ENCODE data around the gene PIAS1.
"Not testable (repeated sequence)": the region's sequence is repeated elsewhere in the genome, so short reads cannot be mapped to it uniquely, and the experiment has no call there.

Gene PIAS1

DNA sequence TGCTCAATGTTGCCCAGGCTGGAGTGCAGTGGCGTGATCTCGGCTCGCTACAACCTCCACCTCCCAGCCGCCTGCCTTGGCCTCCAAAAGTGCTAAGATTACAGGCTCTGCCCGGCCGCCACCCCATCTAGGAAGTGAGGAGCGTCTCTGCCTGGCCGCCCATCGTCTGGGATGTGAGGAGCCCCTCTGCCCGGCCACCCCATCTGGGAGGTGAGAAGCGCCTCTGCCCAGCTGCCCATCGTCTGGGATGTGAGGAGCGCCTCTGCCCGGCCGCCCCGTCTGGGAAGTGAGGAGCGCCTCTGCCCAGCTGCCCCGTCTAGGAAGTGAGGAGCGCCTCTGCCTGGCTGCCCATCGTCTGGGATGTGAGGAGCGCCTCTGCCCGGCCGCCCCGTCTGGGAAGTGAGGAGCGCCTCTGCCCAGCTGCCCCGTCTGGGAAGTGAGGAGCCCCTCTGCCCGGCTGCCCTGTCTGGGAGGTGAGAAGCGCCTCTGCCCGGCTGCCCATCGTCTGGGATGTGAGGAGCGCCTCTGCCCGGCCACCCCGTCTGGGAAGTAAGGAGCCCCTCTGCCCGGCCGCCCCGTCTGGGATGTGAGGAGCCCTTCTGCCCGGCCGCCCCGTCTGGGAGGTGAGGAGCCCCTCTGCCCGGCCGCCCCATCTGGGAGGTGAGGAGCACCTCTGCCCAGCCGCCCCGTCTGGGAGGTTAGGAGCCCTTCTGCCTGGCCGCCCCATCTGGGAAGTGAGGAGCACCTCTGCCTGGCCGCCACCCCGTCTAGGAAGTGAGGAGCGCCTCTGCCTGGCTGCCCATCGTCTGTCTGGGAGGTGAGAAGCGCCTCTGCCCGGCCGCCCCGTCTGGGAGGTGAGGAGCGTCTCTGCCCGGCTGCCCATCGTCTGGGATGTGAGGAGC, 167.7 kb downstream of the PIAS1 start:
- not testable (repeated sequence) for DNase-seq

DNA sequence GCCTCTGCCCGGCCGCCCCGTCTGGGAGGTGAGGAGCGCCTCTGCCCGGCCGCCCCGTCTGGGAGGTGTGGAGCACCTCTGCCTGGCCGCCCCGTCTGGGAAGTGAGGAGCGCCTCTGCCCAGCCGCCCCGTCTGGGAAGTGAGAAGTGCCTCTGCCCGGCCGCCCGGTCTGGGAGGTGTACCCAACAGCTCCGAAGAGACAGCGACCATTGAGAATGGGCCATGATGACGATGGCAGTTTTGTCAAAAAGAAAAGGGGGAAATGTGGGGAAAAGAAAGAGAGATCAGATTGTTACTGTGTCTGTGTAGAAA, 168.3 kb downstream of the PIAS1 start:
- not testable (repeated sequence) for DNase-seq

DNA sequence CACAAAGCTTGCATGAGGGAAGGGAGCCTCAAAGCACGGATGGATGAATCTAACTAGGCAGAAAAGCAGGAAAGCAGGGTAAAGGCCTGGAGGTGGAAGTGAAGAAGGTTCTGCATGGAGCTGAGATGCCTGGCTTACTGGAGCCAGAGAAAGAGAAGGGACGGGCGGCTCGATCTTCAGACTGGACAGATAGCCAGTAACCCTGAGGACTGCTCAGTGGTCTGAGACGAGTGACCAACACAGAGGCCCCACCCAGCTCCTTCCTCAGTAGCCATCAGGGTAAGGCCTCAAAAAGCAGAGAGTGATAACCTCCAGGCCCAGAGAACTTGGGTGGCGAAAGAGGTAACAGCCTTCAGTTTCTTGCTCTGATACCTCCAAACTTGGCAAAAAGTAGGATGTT, 169.1 kb downstream of the PIAS1 start:
- no peak for DNase-seq

DNA sequence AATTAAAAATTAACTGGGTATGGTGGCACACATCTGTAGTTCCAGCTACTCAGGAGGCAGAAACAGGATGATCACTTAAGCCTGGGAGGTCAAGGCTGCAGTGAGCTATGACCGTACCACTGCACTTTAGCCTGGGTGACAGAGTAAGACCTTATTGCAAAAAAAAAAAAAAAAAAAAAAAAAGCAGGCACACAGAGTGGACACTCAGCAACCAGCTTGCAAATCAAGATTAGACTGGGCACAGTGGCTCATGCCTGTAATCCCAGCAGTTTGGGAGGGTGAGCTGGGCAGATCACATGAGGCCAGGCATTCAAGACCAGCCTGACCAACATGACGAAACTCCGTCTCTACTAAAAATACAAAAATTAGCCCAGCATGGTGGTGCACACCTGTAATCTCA, 170.0 kb downstream of the PIAS1 start:
- DNase-seq = no peak

DNA sequence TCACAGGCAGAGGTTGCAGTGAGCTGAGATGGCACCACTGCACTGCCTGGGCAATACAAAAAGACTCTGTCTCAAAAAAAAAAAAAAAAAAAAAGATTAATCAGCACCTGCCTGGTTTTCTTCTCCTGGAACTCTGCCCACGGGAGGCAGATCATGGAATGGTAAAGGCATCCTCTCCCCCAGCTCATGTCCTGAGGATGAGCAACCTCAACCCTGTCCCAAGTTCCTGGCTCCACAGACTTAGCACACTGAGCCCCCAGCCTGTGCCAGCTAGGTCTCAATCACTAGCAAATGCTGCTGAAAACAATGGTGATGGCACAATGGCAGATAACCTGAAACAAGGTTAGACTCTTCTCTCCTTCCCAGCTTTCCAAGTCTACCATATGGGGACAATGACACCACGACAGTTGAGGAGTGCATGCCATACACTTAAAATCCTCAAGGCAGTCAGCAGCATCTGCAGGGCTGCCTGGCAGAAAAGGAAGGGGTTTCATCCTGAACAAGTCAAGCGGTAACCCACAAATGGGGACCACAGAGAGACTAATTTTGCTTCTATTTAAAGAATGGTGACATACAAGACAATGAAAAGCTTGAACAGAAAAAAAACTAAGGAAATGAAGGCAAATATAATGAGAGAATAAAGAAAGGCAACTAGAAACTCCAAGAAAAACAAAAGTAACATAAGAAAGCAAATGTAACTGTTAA, 170.6 kb downstream of the PIAS1 start:
- no peak for DNase-seq

DNA sequence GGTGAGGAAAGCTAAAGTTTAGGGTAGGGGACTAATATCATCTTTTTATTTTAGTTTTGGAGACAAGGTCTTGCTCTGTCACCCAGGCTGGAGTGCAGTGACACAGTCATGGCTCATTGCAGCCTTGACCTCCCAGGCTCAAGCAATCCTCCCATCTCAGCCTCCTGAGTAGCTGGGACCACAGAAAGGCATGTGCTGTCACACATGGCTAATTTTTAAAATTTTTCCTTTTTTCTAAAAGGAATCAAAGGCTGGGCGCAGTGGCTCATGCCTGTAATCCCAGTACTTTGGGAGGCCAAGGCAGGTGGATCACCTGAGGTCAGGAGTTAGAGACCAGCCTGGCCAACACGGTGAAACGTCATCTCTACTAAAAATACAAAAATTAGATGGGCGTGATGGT, 171.3 kb downstream of the PIAS1 start:
- DNase-seq = not testable (repeated sequence)

DNA sequence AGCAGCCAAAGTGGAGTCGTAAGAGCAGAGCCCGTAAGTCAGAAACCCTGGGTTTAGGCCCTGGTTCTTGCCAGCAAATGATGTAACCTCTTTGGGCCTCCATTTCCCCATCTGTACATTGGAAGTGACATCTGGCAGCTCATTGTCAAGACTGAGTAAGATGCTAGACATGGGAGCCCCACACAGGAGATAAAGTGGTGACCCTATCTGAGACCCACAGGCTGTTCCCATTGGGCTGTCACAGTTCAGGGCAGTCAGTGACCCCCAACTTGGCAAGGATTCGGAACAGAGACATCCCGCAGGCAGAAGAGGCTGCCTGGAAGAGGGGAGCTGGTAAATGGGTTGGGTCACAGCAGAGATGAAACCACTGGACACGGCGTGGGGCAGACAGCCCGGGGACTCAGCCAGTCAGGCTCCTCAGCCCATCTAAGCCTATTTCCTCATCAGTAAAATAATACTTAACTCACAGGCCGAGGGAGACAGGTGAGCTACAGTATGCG, 173.6 kb downstream of the PIAS1 start:
- DNase-seq = no peak

DNA sequence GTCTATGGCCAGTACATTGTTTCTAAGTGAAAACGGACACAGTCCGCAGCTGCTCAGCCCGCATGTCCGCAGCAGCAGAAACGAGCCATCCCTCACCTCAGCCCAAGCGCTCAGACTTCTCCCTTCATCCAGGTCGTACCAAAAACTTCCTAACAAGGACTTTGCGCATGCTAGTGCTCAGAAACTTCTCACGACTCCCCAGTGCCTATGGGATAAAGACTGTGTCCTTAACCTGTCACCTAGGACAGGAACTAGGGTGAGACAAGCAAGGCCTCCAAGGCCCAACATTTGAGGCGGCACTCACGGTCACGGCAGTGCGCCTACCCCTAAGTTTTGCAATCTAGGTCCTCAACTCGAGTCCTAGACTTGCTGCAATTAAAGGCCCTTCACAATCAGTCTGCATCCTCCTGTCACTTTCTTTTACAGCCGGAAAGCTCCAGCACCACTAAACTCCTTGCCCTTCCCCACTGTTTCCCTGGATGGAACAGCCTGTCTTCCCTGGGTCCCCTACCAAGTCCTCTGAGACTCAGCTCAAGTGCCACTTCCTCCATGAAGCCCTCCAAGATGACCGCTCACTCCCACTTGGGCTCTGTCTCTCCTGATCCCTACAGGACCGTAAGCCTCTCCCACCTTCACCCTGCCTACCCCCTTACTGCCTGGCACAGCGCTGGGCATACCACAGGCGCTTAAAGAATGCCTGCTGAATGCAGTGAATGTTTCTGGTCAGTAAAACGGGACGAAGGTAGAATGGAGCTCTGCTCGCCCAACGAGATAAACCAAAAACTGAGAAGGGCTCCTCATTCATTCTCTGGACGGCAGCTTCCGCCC, 174.2 kb downstream of the PIAS1 start:
- peak; percentile 10 for DNase-seq

DNA sequence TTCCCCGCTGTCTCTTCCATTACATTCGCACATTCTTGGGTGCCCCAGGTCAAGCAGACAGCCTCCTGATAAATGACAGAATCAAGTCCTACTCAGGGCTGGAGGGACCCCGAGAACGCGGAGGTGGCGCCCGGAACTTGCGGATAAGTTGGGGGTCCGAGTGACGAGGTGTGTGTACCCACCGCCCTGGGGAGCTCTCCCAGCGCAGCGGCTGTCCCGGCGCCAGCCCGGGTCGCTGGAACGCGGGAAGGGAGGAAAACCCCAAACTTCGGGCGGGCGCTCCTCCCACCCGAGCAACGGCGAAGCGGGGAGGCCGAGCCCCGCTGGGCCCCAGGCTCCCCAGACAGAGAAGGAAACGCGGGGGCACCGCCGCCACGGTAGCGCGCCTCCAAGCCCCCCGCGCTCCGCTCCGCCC, 174.9 kb downstream of the PIAS1 start:
- DNase-seq = peak; percentile 10

DNA sequence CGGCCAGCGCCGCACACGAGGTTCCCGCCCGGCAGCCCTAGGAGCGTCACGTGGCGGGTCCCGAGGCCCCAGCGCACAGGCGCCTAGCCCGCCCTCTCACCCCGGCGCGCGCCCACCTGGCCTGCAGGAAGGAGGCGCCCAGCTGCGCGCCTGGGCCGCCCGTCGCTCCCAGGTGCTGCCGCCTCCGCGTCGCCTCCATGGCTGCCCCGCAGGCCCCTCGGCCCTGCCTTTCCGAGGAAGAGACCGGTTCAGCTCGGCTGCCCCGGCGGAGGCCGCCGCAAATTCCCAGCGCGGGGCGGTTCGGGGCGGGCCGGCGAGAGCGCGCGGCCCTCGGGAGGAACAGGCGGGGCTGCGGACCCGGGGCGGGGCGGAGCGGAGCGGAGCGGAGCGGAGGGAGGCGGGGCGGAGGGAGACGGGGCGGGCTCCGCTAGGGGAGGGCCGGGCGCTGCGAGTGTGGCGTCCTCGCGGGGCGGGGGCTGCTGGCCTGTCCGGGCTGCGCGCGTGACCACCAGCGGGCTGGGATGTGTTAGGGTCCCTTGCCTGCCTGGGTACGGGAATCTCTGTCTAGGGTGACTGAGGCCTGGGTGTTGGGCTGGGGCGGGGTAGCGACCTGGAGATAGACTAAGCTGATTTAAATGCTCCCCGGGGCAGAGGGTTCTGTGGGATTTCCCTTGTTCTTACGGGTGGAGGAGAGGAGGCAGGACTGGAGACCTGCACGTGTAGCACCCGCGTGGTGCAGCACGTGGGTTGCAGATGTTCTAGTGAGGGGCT, 175.5 kb downstream of the PIAS1 start, which contains the start of gene CLN6:
CLN6 (minus strand) TSS at position 343 of the 771 bp plus-strand sequence; CDS start at position 199, 144 bp downstream.
- peak; percentile 82 for DNase-seq

DNA sequence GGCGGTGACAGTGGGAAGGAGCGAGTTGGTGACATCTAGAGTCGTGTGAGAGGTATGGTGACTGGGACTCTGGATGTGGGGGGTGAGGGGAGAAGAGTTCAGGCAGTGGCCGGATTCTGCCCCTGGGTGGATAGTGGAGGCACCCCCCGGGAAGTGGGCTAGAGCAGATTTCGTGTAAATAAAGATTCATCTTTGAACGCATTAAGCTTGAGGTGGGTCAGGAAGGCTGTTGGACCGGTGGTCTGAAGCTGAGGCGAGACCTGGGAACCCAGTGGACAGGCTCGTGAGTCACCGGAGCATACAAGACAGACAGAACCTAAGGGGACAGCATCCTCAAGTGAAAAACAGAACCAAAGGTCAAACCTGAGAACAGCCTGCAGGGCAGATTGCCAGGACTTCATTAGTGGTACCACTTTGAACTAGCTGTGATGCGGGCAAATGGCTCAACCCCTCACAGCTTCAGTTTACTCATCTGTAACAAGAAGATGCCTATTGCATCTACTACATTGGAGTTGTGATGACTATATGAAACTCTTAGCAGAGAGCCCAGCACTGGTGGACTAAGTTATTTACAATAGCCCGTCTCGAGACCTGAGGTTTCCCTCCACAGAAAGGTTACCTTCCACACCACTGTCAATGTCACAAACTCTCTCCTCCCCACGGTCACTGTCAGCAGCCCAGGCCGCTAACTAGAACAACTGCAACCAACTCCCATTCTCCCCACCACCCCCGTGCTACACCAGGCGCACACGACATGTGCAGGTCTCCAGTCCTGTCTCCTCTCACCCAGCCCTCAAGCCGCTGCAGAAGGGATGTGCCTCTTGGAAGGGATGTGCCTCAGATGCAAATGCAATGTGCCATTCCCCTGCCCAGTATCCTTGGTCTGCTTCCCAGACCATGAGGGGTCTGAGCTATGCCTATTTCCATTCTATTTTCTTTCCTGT, 176.3 kb downstream of the PIAS1 start:
- DNase-seq = peak; percentile 19

DNA sequence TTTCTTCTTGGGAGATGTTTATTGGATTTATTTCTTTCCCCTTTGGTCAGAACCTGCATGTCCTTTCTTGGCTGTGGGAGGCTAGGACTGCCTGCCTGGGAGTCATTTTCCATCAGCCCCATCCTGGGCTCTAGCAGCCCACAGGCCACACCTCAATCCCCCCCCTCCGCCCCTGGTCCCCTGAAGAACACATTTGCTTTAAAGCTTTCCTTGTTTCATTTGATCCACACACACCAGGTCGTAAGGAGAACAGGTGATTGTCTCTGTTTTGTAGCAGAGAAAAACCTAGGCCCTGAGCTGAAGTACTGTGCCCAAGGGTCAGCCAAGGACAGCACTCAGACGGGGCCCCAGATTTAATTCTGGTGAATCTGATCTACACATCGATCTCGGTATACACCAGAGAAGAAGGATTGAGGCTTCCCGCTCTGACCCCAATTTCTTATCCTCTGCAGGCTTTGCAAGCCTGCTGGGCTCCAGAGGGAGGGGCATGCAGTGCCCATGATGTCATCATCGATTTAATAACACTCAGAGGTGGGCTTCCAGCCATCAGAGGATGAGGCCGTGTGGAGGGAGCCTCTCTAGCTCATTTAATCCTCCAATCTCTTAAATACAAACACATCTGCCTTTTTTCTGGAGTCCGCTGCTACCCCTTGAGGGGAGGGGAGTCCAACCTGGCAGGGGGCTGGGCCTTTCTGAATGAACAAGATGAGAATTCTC, 177.1 kb downstream of the PIAS1 start:
- DNase-seq = no peak

DNA sequence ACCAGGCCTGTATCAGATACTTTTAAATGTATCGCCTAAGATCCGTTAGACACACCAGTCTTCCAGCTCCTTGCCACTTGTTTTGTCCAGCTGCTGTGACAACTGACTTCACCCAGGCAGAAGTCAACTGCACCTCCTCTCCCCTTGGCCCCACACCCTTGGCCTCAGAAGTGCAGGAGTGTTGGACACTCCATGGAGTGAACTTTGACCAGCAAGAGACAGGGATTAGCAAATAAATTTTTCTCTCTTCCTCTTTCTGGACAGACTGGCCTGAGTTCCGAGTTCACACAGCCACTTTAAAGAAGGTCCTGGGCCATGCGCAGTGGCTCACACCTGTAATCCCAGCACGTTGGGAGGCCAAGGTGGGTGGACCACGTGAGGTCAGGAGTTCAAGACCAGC, 178.3 kb downstream of the PIAS1 start:
- DNase-seq = no peak

DNA sequence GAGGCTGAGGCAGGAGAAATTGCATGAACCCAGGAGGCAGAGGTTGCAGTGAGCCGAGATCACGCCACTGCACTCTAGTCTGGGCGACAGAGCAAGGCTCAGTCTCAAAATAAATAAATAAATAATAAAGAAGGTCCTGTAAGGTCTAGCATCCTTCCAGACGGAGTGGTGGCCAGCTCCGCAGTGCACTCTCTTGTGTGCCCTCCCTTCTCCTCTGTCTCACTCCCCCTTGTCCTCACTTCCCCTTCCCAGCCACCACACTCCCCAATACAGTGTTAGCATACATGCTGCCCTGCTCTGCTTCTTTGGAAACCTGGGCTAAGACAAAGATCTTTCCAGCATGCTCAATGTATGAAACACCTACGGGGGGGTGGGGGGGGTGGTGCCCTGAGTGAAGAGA, 178.8 kb downstream of the PIAS1 start:
- no peak for DNase-seq

DNA sequence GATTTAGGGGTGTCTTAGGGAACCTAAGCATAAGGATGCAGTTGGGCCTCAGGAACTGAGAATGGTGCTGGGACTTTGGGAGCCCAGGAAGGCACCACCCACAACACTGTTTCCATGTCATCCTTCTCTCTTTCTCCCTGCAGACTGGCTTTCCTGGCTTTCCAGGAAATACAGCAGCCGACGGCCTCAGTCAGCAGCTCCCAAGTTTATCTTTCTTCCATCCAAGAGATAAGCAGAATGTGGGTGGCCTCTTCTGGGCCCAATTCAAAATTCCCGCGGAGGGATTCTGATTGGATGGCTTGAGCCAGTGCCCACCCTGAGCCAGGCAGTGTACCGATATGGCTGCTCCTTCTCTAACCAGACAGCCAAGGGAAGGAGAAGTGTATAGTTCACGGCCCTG, 179.9 kb downstream of the PIAS1 start:
- no peak for DNase-seq

DNA sequence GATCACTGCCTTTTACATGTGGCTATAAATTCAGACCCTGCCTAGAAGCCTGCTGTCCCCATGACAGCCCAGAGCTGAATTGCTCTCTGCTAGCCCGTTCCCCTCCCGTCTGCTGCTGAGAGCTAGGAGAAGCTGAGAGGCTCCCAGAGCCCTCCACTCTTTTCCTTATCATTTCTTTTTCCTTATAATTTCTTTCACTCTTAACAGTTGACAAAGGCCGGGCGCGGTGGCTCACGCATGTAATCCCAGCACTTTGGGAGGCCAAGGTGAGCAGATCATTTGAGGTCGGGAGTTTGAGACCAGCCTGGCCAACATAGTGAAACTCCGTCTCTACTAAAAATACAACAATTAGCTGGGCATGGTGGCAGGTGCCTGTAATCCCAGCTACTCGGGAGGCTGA, 180.4 kb downstream of the PIAS1 start:
- DNase-seq = not testable (repeated sequence)

DNA sequence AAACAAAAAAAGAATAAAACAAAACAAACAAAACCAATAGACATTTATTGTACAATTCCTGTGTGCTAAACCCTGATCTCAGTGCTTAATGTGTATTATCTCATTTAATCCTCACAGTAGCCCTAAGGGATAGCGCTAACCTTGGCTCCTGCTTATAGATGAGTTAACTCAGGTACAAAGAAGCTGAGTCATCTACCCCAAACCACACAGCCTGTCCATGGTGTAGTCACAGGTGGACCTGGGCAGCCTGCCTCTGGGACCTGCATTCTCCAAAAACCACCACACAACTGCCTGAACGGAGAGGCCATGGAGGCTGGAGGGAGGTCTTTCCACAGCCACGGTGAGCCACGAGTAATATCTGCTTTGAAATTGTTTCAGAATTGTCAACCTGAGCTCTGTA, 180.9 kb downstream of the PIAS1 start:
- no peak for DNase-seq

DNA sequence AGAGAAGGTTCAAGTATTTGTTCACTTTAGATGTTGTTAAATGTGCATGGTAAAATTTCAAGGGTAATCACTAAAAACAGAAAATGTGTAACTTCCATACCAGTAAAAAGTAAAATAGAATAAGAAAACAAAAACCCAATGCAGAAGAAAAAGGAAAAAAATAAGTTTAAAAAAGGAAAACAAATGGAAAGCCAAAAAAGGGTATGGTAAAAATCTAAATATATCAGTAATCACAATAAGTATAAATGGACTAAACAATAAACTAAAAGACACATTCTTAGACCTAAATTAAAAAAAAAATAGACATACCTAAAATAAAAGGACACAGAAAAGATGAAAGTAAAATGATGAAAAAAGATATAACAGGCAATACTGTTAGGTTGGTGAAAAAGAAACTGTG, 184.9 kb downstream of the PIAS1 start:
- no peak for DNase-seq

DNA sequence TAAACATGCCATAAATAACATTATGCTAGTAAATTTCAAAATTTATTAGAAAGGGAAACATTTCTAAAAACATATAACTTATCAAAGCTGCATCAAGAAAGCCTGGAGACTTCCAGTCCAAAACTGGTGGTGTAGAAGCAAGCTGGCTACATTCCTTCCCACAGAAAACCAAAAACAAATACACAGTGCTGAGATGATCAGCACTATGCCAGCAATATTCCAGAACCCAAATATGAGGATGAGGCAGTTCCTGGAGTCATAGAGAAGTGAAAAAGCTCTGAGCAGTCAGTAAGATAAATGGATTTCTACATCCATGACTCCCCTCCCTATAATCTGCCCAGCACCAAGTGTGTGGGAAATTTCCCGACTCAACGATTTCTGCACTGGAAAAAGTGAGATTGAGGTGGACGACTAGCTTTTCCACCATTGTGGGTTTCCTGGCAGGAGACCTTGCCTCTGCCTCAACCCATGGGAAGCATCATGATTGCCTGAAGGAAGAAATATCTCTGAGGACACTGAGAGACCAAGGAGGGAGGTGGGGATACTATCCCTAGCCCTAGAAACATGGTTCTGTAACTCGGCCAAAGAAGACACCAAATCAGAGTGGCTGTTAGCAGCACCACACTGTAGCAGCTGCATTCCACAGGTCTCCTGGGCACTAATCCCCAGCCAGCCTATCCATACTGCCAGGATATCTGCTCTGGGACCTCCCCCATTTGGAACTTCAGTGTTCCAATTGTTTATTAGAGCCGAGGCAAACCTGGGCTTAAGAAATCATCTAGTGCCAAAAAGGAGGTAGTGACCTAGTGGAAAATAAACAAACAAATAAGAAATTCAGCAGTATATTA, 187.2 kb downstream of the PIAS1 start:
- no peak for DNase-seq
